Mesendoderm (in vitro differentiated cells): ENCODE measurements around the gene ARHGEF38.
"Not testable (repeated sequence)": the region's sequence is repeated elsewhere in the genome, so short reads cannot be mapped to it uniquely, and the experiment has no call there.

Source experiments
- DNase-seq: peaks from one replicate; pipeline ENCODE4 v3.0.0; 2013
- H2AK5ac ChIP-seq: 2 replicates; pipeline ENCODE4 v1.6.1; 2013; ENCODE audit warnings: low read length, inconsistent platforms
- H2BK120ac ChIP-seq: 2 replicates; pipeline ENCODE4 v1.6.1; 2013; ENCODE audit warnings: low read depth, mild to moderate bottlenecking, low read length, moderate library complexity, mixed read lengths
- H2BK15ac ChIP-seq: replicated peaks from 2 replicates; pipeline ENCODE4 v1.6.1; 2013; ENCODE audit warnings: low read depth, mild to moderate bottlenecking, moderate library complexity
- H2BK5ac ChIP-seq: 2 replicates; pipeline ENCODE4 v1.6.1; 2013; ENCODE audit warnings: low read length, inconsistent platforms
- H3K18ac ChIP-seq: 2 replicates; pipeline ENCODE4 v1.6.1; 2013; ENCODE audit warnings: mild to moderate bottlenecking, low read length, mixed read lengths
- H3K23ac ChIP-seq: one replicate; pipeline ENCODE4 v1.6.1; 2013; ENCODE audit warnings: low read length
- H3K27ac ChIP-seq: 2 replicates; pipeline ENCODE4 v1.5.1; 2013; ENCODE audit warnings: low read depth, mild to moderate bottlenecking, inconsistent platforms, low read length, moderate library complexity
- H3K27me3 ChIP-seq: 2 replicates; pipeline ENCODE4 v1.6.1; 2013; ENCODE audit warnings: low read length, control low read depth, mild to moderate bottlenecking, inconsistent platforms; ENCODE audit not compliant: insufficient read depth, poor library complexity
- H3K36me3 ChIP-seq: 2 replicates; pipeline ENCODE4 v1.6.1; 2013; ENCODE audit warnings: low read length, inconsistent platforms; ENCODE audit not compliant: control insufficient read depth, insufficient read depth
- H3K4ac ChIP-seq: one replicate; pipeline ENCODE4 v1.6.1; 2013; ENCODE audit warnings: low read depth, mild to moderate bottlenecking, low read length, moderate library complexity
- H3K4me1 ChIP-seq: 2 replicates; pipeline ENCODE4 v1.6.1; 2013; ENCODE audit warnings: low read depth, low read length, inconsistent platforms; ENCODE audit not compliant: control insufficient read depth
- H3K4me2 ChIP-seq: 2 replicates; pipeline ENCODE4 v1.6.1; 2013; ENCODE audit warnings: low read length
- H3K4me3 ChIP-seq: 2 replicates; pipeline ENCODE4 v1.5.1; 2013; ENCODE audit warnings: mild to moderate bottlenecking, low read length
- H3K56ac ChIP-seq: one replicate; pipeline ENCODE4 v1.6.1; 2013; ENCODE audit warnings: low read length
- H3K79me1 ChIP-seq: 2 replicates; pipeline ENCODE4 v1.6.1; 2013; ENCODE audit warnings: low read length, inconsistent platforms
- H3K79me2 ChIP-seq: 2 replicates; pipeline ENCODE4 v1.6.1; 2013; ENCODE audit warnings: mild to moderate bottlenecking, low read length; ENCODE audit not compliant: control insufficient read depth, insufficient read depth
- H3K9ac ChIP-seq: 2 replicates; pipeline ENCODE4 v1.6.1; 2013; ENCODE audit warnings: low read length, inconsistent platforms
- H4K5ac ChIP-seq: one replicate; pipeline ENCODE4 v1.6.1; 2013; ENCODE audit warnings: low read length
- H4K8ac ChIP-seq: one replicate; pipeline ENCODE4 v1.6.1; 2013; ENCODE audit warnings: low read depth, mild to moderate bottlenecking, control low read depth, low read length, moderate library complexity
- WGBS: extraction: QIAGEN DNeasy Blood & Tissue Kit; methylation state at CpG from one replicate; pipeline ENCODE4 v1.1.7; 2013; ENCODE audit warnings: low lambda C conversion rate, missing lambda C conversion rate; ENCODE audit not compliant: insufficient coverage; ENCODE audit errors: extremely low coverage; 5-methylcytosine and 5-hydroxymethylcytosine counted together

ARHGEF38 gene

GRCh38 chr4:105674011-105674410, 121.6 kb downstream of the ARHGEF38 start:
- H4K5ac ChIP-seq = no peak overlapping the region

GRCh38 chr4:105677709-105678108, 125.3 kb downstream of the ARHGEF38 start:
- Histone ChIP-seq H3K4me3 (no peak overlapping the region), H3K9ac (no peak overlapping the region), H4K8ac (no peak overlapping the region), H3K56ac (no peak overlapping the region), H3K27ac (no peak overlapping the region), H4K5ac (no peak overlapping the region), H3K4me1 (no peaks in the 10 kb centered on the region), H3K4ac (no peak overlapping the region), H2AK5ac (no peak overlapping the region), H3K23ac (no peak overlapping the region), H2BK15ac (no peak overlapping the region), H3K27me3 (no peaks in the 10 kb centered on the region), H3K79me1 (no peaks in the 10 kb centered on the region), H3K4me2 (no peak overlapping the region), H3K79me2 (no peaks in the 10 kb centered on the region), H3K36me3 (no peaks in the 10 kb centered on the region), H3K18ac (no peak overlapping the region), H2BK5ac (no peak overlapping the region), H2BK120ac (no peak overlapping the region)
- WGBS = no CpG with 5 or more reads among the region's 2 CpGs
- no peak for DNase-seq

More at GRCh38 chr4:105674011-105674410, 121.6 kb downstream of the ARHGEF38 start:
- H3K36me3 ChIP-seq = no peaks in the 10 kb centered on the region
- no peak overlapping the region for H3K4ac ChIP-seq
- no peak overlapping the region for H2BK120ac ChIP-seq
- H4K8ac ChIP-seq = no peak overlapping the region
- no peak overlapping the region for H3K4me3 ChIP-seq
- H3K79me2 ChIP-seq = no peaks in the 10 kb centered on the region
- no peak overlapping the region for H3K56ac ChIP-seq
- WGBS = no CpG with 5 or more reads among the region's 1 CpG
- H3K27ac ChIP-seq = no peak overlapping the region
- H3K9ac ChIP-seq = no peak overlapping the region
- no peaks in the 10 kb centered on the region for H3K27me3 ChIP-seq
- no peak overlapping the region for H2BK15ac ChIP-seq
- no peak overlapping the region for H3K23ac ChIP-seq
- no peak overlapping the region for H2BK5ac ChIP-seq
- H3K4me2 ChIP-seq = no peak overlapping the region
- no peaks in the 10 kb centered on the region for H3K4me1 ChIP-seq
- H3K79me1 ChIP-seq = no peaks in the 10 kb centered on the region
- no peak overlapping the region for H3K18ac ChIP-seq
- no peak for DNase-seq
- H2AK5ac ChIP-seq = no peak overlapping the region

GRCh38 chr4:105679186-105679585, 126.8 kb downstream of the ARHGEF38 start:
- no peaks in the 10 kb centered on the region for H3K79me1 ChIP-seq
- no peak overlapping the region for H3K4me2 ChIP-seq
- H2AK5ac ChIP-seq = no peak overlapping the region
- H3K18ac ChIP-seq = no peak overlapping the region
- no peak overlapping the region for H2BK15ac ChIP-seq
- no peak overlapping the region for H3K56ac ChIP-seq
- no peak overlapping the region for H3K9ac ChIP-seq
- H3K4ac ChIP-seq = no peak overlapping the region
- no peak overlapping the region for H2BK5ac ChIP-seq
- no peaks in the 10 kb centered on the region for H3K4me1 ChIP-seq
- no peak overlapping the region for H3K4me3 ChIP-seq
- DNase-seq = no peak
- H3K23ac ChIP-seq = no peak overlapping the region
- no peak overlapping the region for H3K27ac ChIP-seq
- H4K5ac ChIP-seq = no peak overlapping the region
- H3K27me3 ChIP-seq = no peaks in the 10 kb centered on the region
- no CpG with 5 or more reads among the region's 2 CpGs for WGBS
- H3K79me2 ChIP-seq = no peaks in the 10 kb centered on the region
- no peak overlapping the region for H2BK120ac ChIP-seq
- no peak overlapping the region for H4K8ac ChIP-seq
- H3K36me3 ChIP-seq = no peaks in the 10 kb centered on the region

GRCh38 chr4:105683038-105683437, 130.6 kb downstream of the ARHGEF38 start:
- no peaks in the 10 kb centered on the region for H3K36me3 ChIP-seq
- no peak overlapping the region for H3K4me3 ChIP-seq
- no peak overlapping the region for H2AK5ac ChIP-seq
- H2BK15ac ChIP-seq = no peak overlapping the region
- H2BK5ac ChIP-seq = no peak overlapping the region
- H4K5ac ChIP-seq = no peak overlapping the region
- H3K18ac ChIP-seq = no peak overlapping the region
- no peak overlapping the region for H4K8ac ChIP-seq
- no peak overlapping the region for H3K56ac ChIP-seq
- no peaks in the 10 kb centered on the region for H3K4me1 ChIP-seq
- no peak overlapping the region for H3K27ac ChIP-seq
- H3K79me2 ChIP-seq = no peaks in the 10 kb centered on the region
- H3K4ac ChIP-seq = no peak overlapping the region
- no peaks in the 10 kb centered on the region for H3K79me1 ChIP-seq
- H2BK120ac ChIP-seq = no peak overlapping the region
- no peaks in the 10 kb centered on the region for H3K27me3 ChIP-seq
- no peak overlapping the region for H3K23ac ChIP-seq
- no peak for DNase-seq
- WGBS = no CpG with 5 or more reads among the region's 4 CpGs
- no peak overlapping the region for H3K4me2 ChIP-seq
- no peak overlapping the region for H3K9ac ChIP-seq

- Histone ChIP-seq H3K18ac (no peak overlapping the region), H3K4me2 (no peak overlapping the region), H4K8ac (no peak overlapping the region), H3K27me3 (no peaks in the 10 kb centered on the region), H3K4me3 (no peak overlapping the region), H3K23ac (no peak overlapping the region), H3K56ac (no peak overlapping the region), H3K4ac (no peak overlapping the region), H3K4me1 (no peaks in the 10 kb centered on the region), H3K79me2 (no peaks in the 10 kb centered on the region), H3K79me1 (no peaks in the 10 kb centered on the region), H3K27ac (no peak overlapping the region), H2BK15ac (no peak overlapping the region), H4K5ac (no peak overlapping the region), H2BK120ac (no peak overlapping the region), H2AK5ac (no peak overlapping the region), H2BK5ac (no peak overlapping the region), H3K36me3 (no peaks in the 10 kb centered on the region), H3K9ac (no peak overlapping the region)
- no peak for DNase-seq
- WGBS = no CpG with 5 or more reads among the region's 2 CpGs
These were observed 134.2 kb downstream of the ARHGEF38 start for GRCh38 chr4:105686571-105686970.

- H4K5ac ChIP-seq, H3K4me2 ChIP-seq, H3K9ac ChIP-seq, H2BK15ac ChIP-seq, H3K27ac ChIP-seq, H3K4ac ChIP-seq, H3K36me3 ChIP-seq, H3K18ac ChIP-seq, H2BK5ac ChIP-seq, H3K23ac ChIP-seq, H3K79me2 ChIP-seq, H3K4me3 ChIP-seq, H3K79me1 ChIP-seq, H3K27me3 ChIP-seq, H4K8ac ChIP-seq, H2BK120ac ChIP-seq, H2AK5ac ChIP-seq, H3K56ac ChIP-seq, H3K4me1 ChIP-seq, DNase-seq: not testable (repeated sequence)
- WGBS = no CpG with 5 or more reads among the region's 5 CpGs
These were observed 142.4 kb downstream of the ARHGEF38 start for GRCh38 chr4:105694812-105695211.
